Measurements from ENCODE around the gene CETN3.
A peak's percentile ranks its signal among the peaks of the same experiment; 100 is the strongest.

The CETN3 gene

GRCh38 chr5:90409318-90410177 is at the start of gene CETN3:
Gene CETN3, minus strand, starts transcription at chr5:90409756. Its CDS starts 95 bp downstream, at chr5:90409661.
- peak; percentile 94 for DNase-seq

GRCh38 chr5:90446961-90447360 is 37.4 kb upstream of the CETN3 start:
- no peak for DNase-seq

DNA sequence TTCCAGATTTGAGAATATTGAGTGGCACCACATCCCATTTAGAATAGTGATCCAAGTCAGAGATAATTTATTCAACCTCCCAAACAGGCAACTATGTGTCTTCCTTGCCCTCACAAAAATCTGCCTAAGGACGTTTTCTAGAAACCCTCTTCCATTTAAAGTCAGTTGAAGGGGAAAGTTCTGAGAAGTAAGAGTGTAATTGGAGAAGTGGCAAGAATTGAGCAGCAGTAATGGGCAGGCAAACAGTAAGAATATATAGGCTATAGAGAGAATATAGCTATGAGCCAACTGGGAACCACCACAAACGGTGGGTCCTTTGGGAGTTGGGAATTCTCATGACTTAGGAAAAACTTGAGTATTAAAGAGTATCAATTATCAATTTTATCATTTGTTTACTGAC is 31.1 kb upstream of the CETN3 start:
- no peak for DNase-seq

DNA sequence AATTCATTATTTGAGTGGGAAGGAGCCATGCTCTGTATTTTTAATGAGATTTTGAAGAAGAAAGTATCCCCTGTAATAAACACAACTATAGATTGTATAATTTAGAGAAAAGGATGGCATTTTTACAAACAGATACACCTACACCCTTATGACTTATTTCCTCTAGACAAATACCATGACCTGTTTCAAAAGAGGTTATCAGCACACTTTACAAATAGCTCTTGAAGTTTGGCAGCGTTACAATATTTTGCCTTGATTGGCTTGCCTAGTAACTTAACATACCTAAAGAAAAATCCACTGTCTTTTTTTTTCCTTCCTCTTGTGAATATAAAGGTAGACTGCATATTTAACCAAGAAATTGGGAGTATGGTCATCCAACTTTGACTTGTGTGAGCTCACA is 28.5 kb upstream of the CETN3 start:
- DNase-seq, result no peak

- DNase-seq, result no peak
Measured at GRCh38 chr5:90437663-90438062, 28.1 kb upstream of the CETN3 start.

DNA sequence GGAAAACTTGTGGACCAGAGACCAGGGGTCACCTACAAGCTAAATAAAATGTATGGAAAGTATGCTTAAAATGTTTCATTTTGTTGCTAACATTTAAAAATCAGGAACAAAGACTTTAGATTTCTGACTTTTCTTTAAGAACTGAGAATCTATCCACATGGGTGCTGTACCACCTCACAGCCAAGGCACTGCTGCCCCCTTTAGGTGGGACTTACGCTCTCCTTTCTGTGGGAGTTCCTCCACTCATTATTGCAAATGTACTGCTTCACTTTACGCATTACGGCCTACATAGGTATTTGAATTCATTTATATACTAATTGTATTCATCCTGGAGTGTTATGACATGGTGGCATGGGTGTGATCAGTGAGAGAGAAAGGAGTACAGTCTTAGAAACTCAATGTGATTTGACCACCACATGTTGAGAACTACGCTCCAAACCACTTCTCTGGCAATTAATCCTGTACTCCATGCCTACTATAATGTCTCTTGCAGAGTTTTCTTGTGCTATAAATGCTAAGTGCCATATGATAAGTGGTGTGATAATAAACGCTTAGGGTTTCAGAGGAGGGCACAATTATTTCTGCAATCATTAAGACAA is 24.7 kb upstream of the CETN3 start:
- DNase-seq, result no peak

- DNase-seq, result no peak
Measured at GRCh38 chr5:90424245-90424644, 14.7 kb upstream of the CETN3 start.

- DNase-seq, result no peak
Measured at GRCh38 chr5:90421136-90421535, 11.6 kb upstream of the CETN3 start.

DNA sequence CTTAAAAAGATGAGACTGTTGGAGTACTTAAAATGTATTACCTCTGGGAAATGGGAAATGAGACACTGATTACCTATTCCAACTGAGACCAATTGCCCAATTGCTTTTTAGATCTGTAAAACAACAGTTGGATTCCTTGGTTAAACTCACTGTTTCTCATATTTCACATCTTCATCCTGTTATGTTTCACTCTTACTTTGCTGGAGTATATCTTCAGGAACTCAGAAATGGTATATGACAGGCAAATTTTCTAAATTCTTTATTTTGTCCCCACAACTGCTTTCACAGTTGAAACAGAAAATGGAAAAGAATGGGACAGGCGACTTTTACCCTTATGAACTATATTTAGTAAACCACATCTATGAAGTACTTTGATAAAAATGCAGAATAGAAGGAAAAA is 8.7 kb upstream of the CETN3 start:
- DNase-seq, result no peak

- peak; percentile 59 for DNase-seq
Measured at GRCh38 chr5:90410178-90410762, 714 bp upstream of the CETN3 start.

DNA sequence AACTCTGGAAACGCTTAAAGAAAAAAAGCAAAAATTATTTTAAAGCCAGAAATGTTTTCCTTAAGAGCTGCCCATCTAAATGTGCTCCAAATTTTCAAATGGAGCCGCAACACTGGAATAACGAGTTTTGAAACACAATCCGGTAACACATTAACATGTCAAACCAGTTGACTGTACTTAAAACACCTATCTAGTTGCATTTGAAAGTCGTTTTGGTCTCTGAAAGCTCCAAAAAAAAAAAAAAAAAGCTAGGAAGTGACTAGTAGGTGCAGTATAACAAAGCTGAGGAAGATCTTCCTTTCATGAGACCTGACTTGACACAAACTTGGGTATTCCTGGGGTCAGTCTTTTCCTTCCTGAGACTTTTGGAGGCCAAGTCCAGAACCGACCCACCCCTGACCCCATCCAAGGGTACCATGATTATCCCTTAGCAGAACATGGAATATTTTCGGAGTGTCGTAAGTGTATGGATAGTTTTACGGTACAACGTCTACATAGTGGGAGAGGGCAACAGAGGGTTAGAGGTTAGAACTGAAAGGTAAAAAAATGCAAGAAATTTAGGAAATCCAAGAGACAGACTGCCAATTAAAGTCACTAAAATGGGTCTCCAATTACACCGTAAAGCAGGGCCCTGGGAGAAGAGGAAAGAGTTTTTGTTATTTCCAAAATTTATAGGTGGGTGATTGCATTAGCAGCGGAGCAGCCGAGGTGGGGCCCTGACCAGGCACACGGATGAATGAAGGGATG is 812 bp downstream of the CETN3 start:
- peak; percentile 62 for DNase-seq

GRCh38 chr5:90406466-90406865 is 3.1 kb downstream of the CETN3 start:
- no peak for DNase-seq

- no peak for DNase-seq
Measured at GRCh38 chr5:90402521-90403255, 6.9 kb downstream of the CETN3 start.

DNA sequence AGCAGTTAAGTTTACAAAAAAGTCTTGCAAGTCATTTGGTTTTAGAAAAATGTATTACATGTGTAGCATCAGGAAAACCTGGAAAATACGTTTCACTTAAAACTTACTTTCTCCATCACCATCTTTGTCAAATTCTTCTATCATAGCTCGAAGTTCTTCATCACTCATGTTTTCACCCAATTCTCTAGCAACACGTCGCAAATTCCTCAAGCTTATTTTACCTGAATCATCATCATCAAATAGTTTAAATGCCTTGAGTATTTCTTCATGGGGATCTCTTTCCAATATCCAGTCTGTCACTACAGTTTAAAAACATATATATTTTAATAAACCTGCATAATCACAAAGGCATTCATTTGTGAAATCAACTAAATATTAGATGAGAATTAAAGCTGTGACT is 10.3 kb downstream of the CETN3 start:
- no peak for DNase-seq

GRCh38 chr5:90398726-90399125 is 10.8 kb downstream of the CETN3 start:
- DNase-seq, result peak; percentile 12

- no peak for DNase-seq
Measured at GRCh38 chr5:90395005-90395404, 14.6 kb downstream of the CETN3 start.

DNA sequence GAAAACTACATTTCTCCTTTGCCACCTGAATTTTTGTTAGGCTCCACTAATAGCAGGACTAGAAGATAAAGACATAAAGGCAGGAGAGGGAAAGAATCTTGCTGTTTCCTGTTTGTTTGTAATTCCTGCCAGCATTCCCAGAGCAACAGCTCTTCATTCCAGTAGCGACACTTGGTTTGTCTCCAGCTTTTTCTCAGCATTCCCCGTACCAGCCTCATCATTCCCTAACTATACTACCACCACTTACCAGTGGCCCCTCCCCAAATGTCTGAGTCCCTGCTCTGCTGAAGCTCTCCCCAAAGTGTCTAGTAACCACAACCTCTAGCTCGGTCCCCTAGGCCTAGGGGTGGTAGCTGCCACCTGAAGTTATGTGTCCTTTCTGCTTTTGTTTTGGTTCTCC is 18.6 kb downstream of the CETN3 start:
- DNase-seq, result no peak

DNA sequence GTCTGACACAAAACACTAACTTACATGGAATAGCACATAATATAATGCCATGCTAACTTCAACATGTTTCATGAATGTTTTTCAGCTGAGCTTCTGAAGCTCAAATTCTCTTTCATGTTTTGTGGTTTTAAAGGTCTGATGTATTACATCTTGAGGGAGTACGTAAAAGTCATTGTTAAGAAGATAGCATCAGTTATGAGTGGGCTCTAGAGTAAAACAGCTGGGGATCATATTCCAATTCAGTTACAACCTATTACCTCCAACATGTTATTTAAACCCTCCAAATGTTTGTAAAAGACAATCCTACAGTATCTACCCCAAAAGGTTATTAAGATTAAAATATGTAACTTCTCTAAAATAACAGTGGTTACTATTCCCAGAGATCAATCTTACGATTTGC is 19.2 kb downstream of the CETN3 start:
- DNase-seq, result no peak

- DNase-seq, result no peak
Measured at GRCh38 chr5:90387508-90387907, 22.0 kb downstream of the CETN3 start.

- peak; percentile 9 for DNase-seq
Measured at GRCh38 chr5:90386099-90386710, 23.4 kb downstream of the CETN3 start.

DNA sequence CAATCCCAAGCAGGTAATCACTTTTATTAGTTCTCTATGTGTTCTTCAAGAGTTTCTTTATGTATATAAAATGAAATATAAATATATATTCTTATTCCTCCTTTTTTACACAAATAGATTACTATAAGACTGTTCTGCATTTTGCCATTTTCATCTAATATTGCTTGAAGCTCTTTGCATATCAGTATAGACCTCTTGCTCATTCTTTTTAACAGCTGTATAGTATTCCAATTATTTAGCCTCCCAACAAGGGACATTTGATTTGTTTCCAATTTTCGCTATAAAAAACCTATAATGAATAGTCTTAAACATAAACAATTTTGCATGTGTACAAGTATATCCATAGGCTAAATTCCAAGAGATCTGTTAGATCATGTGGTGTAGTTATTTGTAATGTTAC is 25.2 kb downstream of the CETN3 start:
- no peak for DNase-seq

GRCh38 chr5:90383903-90384302 is 25.7 kb downstream of the CETN3 start:
- no peak for DNase-seq

Measured in NCI-H2227 treated with DMSO at 0.1 percent for 48 hours (cell line).